HEK293T (cell line): ENCODE data around the gene UBE2N.
"Not testable (repeated sequence)": the region's sequence is repeated elsewhere in the genome, so short reads cannot be mapped to it uniquely, and the experiment has no call there.

Experiments used
- CTCF ChIA-PET: fragments of 350-600 bp; formaldehyde crosslinking; extraction: SDS; loops from one replicate; lab custom pipeline; 2021; ENCODE audit warnings: antibody characterized with exemption, inconsistent platforms; lab: Yijun Ruan, JAX
- POLR2A ChIA-PET: fragments of 350-600 bp; formaldehyde crosslinking; extraction: SDS; loops from one replicate; lab custom pipeline; 2020; ENCODE audit warnings: antibody characterized with exemption, inconsistent platforms; lab: Yijun Ruan, JAX
- DNase-seq: peaks from one replicate; pipeline ENCODE4 v3.0.0; 2012; ENCODE audit warnings: mixed read lengths; ENCODE audit errors: extremely low spot score
- ARNT ChIP-seq: fragments of 450-650 bp; IDR thresholded peaks from 2 replicates; pipeline ENCODE4 v1.6.1; 2017; ENCODE audit warnings: mild to moderate bottlenecking
- BHLHE40 ChIP-seq: fragments of 450-650 bp; IDR thresholded peaks from 2 replicates; pipeline ENCODE4 v1.6.1; 2016; ENCODE audit warnings: mild to moderate bottlenecking, moderate library complexity, borderline replicate concordance
- CTBP1 ChIP-seq: fragments of 450-650 bp; IDR thresholded peaks from 2 replicates; pipeline ENCODE4 v1.6.1; 2016; ENCODE audit warnings: borderline replicate concordance
- ELF4 ChIP-seq: fragments of 450-650 bp; IDR thresholded peaks from 2 replicates; pipeline ENCODE4 v1.6.1; 2017; ENCODE audit warnings: antibody characterized with exemption
- FOXA1 ChIP-seq: fragments of 450-650 bp; IDR thresholded peaks from 2 replicates; pipeline ENCODE4 v1.6.1; 2016; ENCODE audit warnings: mild to moderate bottlenecking
- FOXK2 ChIP-seq: fragments of 450-650 bp; IDR thresholded peaks from 2 replicates; pipeline ENCODE4 v1.6.1; 2016; ENCODE audit warnings: mild to moderate bottlenecking
- FOXM1 ChIP-seq: fragments of 450-650 bp; IDR thresholded peaks from 2 replicates; pipeline ENCODE4 v1.6.1; 2017; ENCODE audit warnings: mild to moderate bottlenecking, borderline replicate concordance
- HDGF ChIP-seq: fragments of 450-650 bp; IDR thresholded peaks from 2 replicates; pipeline ENCODE4 v1.6.1; 2017; ENCODE audit warnings: antibody characterized with exemption, borderline replicate concordance
- L3MBTL2 ChIP-seq: fragments of 450-650 bp; conservative IDR thresholded peaks from 2 replicates; pipeline ENCODE4 v1.6.1; 2016; ENCODE audit warnings: mild to moderate bottlenecking
- LEF1 ChIP-seq: fragments of 450-650 bp; IDR thresholded peaks from 2 replicates; pipeline ENCODE4 v1.6.1; 2017; ENCODE audit warnings: mild to moderate bottlenecking, borderline replicate concordance
- NFRKB ChIP-seq: fragments of 450-650 bp; IDR thresholded peaks from 2 replicates; pipeline ENCODE4 v1.6.1; 2016; ENCODE audit warnings: mild to moderate bottlenecking, moderate library complexity
- PKNOX1 ChIP-seq: fragments of 450-650 bp; IDR thresholded peaks from 2 replicates; pipeline ENCODE4 v1.6.1; 2016
- SP1 ChIP-seq: fragments of 450-650 bp; IDR thresholded peaks from 2 replicates; pipeline ENCODE4 v1.6.1; 2017
- SUZ12 ChIP-seq: fragments of 450-650 bp; IDR thresholded peaks from 2 replicates; pipeline ENCODE4 v1.6.1; 2016; ENCODE audit warnings: mild to moderate bottlenecking
- TARDBP ChIP-seq: fragments of 450-650 bp; IDR thresholded peaks from 2 replicates; pipeline ENCODE4 v1.6.1; 2016
- ZNF384 ChIP-seq: fragments of 450-650 bp; IDR thresholded peaks from 2 replicates; pipeline ENCODE4 v1.6.1; 2016

UBE2N gene

GRCh38 chr12:93413064-93413463 is 28.7 kb downstream of the UBE2N start:
- ChIA-PET POLR2A (no interaction called here), CTCF (no interaction called here)
- TF ChIP-seq FOXK2 = no peak
- TF ChIP-seq FOXA1 = no peak
- TF ChIP-seq HDGF = no peak
- no peak for TF ChIP-seq LEF1
- no peak for TF ChIP-seq FOXM1
- TF ChIP-seq CTBP1 = no peak
- TF ChIP-seq ELF4 = no peak
- TF ChIP-seq TARDBP = no peak
- TF ChIP-seq NFRKB = no peak
- no peak for TF ChIP-seq ARNT
- DNase-seq = no peak

GRCh38 chr12:93412396-93412795 is 29.4 kb downstream of the UBE2N start:
- CTCF ChIA-PET, POLR2A ChIA-PET: not testable (repeated sequence)

DNA sequence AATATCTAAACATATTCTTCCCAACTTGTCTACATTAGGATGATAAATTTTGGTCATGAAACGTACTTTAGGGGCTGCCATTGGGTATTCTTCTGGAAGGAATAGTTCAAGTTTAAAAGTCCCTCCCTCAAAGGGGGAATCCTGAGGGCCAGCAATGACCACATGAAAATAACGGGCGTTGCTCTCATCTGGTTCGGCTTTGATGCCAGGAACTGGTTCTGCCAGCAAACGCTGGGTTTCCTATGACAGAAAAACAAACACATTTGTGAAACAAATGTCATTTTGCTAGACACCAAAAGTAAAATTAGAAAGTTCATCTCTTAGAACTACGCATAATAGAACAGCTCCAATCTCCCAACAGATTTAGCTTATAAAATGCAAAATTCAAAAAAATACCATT is 30.7 kb downstream of the UBE2N start:
- POLR2A ChIA-PET, DNase-seq: not testable (repeated sequence)
- CTCF ChIA-PET = interaction anchor here (0.7 to 1.3 kb wide), 3 partner anchors 9 to 126 kb away, joined by 3 to 7 read pairs (median 4); no protein-coding TSS in a partner anchor

More at GRCh38 chr12:93412396-93412795, 29.4 kb downstream of the UBE2N start:
- not testable (repeated sequence) for DNase-seq

- CTCF ChIA-PET, DNase-seq, POLR2A ChIA-PET: not testable (repeated sequence)
These were observed 32.2 kb downstream of the UBE2N start for GRCh38 chr12:93409343-93410187.

GRCh38 chr12:93408813-93409212 is 32.9 kb downstream of the UBE2N start:
- no peak for DNase-seq
- ChIA-PET CTCF (no interaction called here), POLR2A (no interaction called here)
- TF ChIP-seq BHLHE40 (no peak), SUZ12 (no peak), ARNT (no peak), FOXA1 (no peak), NFRKB (no peak), L3MBTL2 (no peak), FOXK2 (no peak), HDGF (no peak), ELF4 (no peak), CTBP1 (no peak), LEF1 (no peak), FOXM1 (no peak), ZNF384 (no peak), SP1 (no peak), PKNOX1 (no peak), TARDBP (no peak)

DNA sequence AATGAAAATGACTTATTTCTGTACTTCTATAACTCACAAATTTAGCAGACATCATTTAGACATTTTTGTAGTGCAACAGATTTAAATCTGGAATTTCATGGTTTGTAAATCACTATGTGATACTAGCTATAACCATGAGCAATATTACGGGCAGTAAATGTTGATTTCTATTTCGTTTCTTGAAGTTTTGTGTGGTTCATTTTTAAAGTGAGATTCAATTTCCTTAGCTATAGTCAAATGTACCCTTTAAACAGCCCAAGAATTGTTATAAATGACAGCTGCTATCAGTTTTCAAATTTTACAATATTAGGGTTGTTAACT is 33.8 kb downstream of the UBE2N start:
- POLR2A ChIA-PET = no interaction called here
- CTCF ChIA-PET = interaction anchor here (0.5 to 1.0 kb wide), 2 partner anchors 11 to 694 kb away, joined by 3 read pairs; no protein-coding TSS in a partner anchor
- DNase-seq = no peak
- TF ChIP-seq HDGF (no peak), FOXA1 (no peak)

DNA sequence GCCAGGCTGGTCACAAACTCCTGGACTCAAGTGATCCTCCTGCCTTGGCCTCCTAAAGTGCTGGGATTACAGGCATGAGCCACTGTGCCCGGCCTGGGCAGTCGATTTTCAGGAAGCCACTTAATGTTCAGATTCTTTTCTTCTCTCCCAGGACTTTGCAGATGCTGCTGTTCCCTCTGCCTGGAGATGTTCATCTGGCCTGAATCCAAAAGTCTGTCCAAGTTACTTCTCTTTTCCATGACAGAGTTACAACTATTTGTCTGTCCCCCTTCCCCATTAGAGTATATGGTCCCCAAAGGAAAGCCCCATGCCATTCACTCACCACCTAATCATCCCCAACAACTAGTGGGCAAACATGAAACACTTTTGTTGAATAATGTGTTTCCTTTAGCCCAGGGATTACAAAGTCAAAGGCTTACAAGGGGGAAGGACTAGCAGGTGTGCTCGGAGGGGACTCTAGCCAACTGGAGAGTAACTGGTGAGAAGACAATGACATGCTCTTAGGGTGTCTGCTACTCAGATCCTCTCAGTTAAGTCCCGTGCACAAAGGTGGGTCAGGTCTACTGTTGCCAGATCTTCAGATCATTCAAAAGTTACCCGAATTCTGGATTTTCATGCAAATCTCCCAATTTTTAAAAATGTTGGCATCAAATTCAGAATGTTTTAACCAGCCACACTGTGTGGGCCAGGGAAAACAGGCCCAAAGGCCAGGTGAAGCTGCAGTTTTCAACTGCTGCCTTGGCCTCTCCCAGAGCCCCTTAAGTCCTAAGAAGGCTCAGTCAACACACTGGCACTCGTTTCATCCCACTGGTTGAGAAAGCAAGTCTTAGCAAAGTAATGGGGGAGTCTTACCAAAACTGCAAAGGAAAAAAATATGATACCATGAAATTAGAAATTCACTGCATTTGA is 34.4 kb downstream of the UBE2N start:
- no peak for DNase-seq
- ChIA-PET CTCF (interaction anchor here (1.0 kb wide), 1 partner anchor 12 kb away, joined by 3 read pairs; no protein-coding TSS in a partner anchor), POLR2A (no interaction called here)
- TF ChIP-seq TARDBP = no peak
- TF ChIP-seq FOXA1 = no peak
- no peak for TF ChIP-seq ZNF384
- TF ChIP-seq FOXM1 = no peak
- TF ChIP-seq ELF4 = no peak
- no peak for TF ChIP-seq LEF1
- TF ChIP-seq NFRKB = no peak
- TF ChIP-seq SP1 = no peak
- TF ChIP-seq PKNOX1 = no peak
- TF ChIP-seq HDGF = no peak
- no peak for TF ChIP-seq SUZ12
- no peak for TF ChIP-seq BHLHE40
